Neural cell (in vitro differentiated cells): Measurements from ENCODE around the gene SPATA32. TPM values are rescaled to one million over a fixed set of nuclear protein-coding genes. Genes with fewer than 3 reads are reported as not detected.

Experiments
- H2AFZ ChIP-seq: fragments of 200-600, 300-800 bp; sonication (generic), shearing (Covaris generic); 2 replicates; pipeline ENCODE4 v1.6.0; 2014; ENCODE audit warnings: low read depth, mild to moderate bottlenecking, antibody characterized with exemption, low read length, moderate library complexity
- H3F3A ChIP-seq: fragments of 200-600 bp; shearing (Covaris generic); 2 replicates; pipeline ENCODE4 v1.6.1; 2016; ENCODE audit warnings: mild to moderate bottlenecking, moderate library complexity, mixed read lengths, antibody characterized with exemption, low read length; ENCODE audit not compliant: insufficient read depth, poor library complexity, severe bottlenecking
- H3K27ac ChIP-seq: fragments of 200-600, 300-800 bp; sonication (generic), shearing (Covaris generic); 2 replicates; pipeline ENCODE4 v1.5.1; 2014; ENCODE audit warnings: mild to moderate bottlenecking, low read length, moderate library complexity
- H3K27me3 ChIP-seq: fragments of 300-800, 200-600 bp; sonication (generic), shearing (Covaris generic); 2 replicates; pipeline ENCODE4 v1.6.0; 2014; ENCODE audit warnings: mild to moderate bottlenecking, low read depth, low read length, moderate library complexity; ENCODE audit not compliant: insufficient read depth
- H3K36me3 ChIP-seq: fragments of 300-800, 200-600 bp; sonication (generic), shearing (Covaris generic); 2 replicates; pipeline ENCODE4 v1.5.1; 2014; ENCODE audit warnings: mild to moderate bottlenecking, antibody characterized with exemption, low read length, moderate library complexity; ENCODE audit not compliant: insufficient read depth
- H3K4me2 ChIP-seq: fragments of 300-800, 200-600 bp; sonication (generic), shearing (Covaris generic); 2 replicates; pipeline ENCODE4 v1.6.0; 2014; ENCODE audit warnings: mild to moderate bottlenecking, low read length
- H3K4me3 ChIP-seq: fragments of 300-800, 200-600 bp; sonication (generic), shearing (Covaris generic); 2 replicates; pipeline ENCODE4 v1.5.1; 2014; ENCODE audit warnings: mild to moderate bottlenecking, low read length, moderate library complexity
- H3K79me2 ChIP-seq: fragments of 200-600 bp; shearing (Covaris generic); replicated peaks from 2 replicates; pipeline ENCODE4 v1.6.0; 2014; ENCODE audit warnings: mild to moderate bottlenecking, low read length, moderate library complexity; ENCODE audit not compliant: insufficient read depth
- H3K9ac ChIP-seq: fragments of 300-800, 200-600 bp; sonication (generic), shearing (Covaris generic); 2 replicates; pipeline ENCODE4 v1.6.1; 2016; ENCODE audit warnings: mild to moderate bottlenecking, low read length, mixed read lengths
- H3K9me2 ChIP-seq: fragments of 200-600 bp; shearing (Covaris generic); 2 replicates; pipeline ENCODE4 v1.6.1; 2016; ENCODE audit warnings: mild to moderate bottlenecking, low read length, mixed read lengths; ENCODE audit not compliant: insufficient read depth
- H3K9me3 ChIP-seq: fragments of 200-600, 300-800 bp; sonication (generic), shearing (Covaris generic); 2 replicates; pipeline ENCODE4 v1.6.1; 2016; ENCODE audit warnings: mild to moderate bottlenecking, mixed run types, low read length, moderate library complexity, mixed read lengths
- H4K20me1 ChIP-seq: fragments of 200-600 bp; shearing (Covaris generic); 2 replicates; pipeline ENCODE4 v1.6.1; 2016; ENCODE audit warnings: mild to moderate bottlenecking, mixed run types; ENCODE audit not compliant: insufficient read depth
- CTCF ChIP-seq: fragments of 450-650 bp; IDR thresholded peaks from 2 replicates; pipeline ENCODE4 v1.5.1; 2014; ENCODE audit warnings: antibody characterized with exemption, mild to moderate bottlenecking, moderate library complexity; ENCODE audit not compliant: poor library complexity, severe bottlenecking
- EP300 ChIP-seq: fragments of 450-650 bp; conservative IDR thresholded peaks from 2 replicates; pipeline ENCODE4 v1.6.1; 2014; ENCODE audit warnings: antibody characterized with exemption, mild to moderate bottlenecking, moderate library complexity; ENCODE audit not compliant: poor library complexity, severe bottlenecking
- EZH2 ChIP-seq: fragments of 200-600, 300-800 bp; shearing (Covaris generic), sonication (generic); IDR thresholded peaks from 2 replicates; pipeline ENCODE4 v1.6.1; 2014; ENCODE audit warnings: antibody characterized with exemption, low read length, borderline replicate concordance, mild to moderate bottlenecking; ENCODE audit not compliant: insufficient read depth, poor library complexity, severe bottlenecking
- MXI1 ChIP-seq: fragments of 450-650 bp; conservative IDR thresholded peaks from 2 replicates; pipeline ENCODE4 v1.6.1; 2014; ENCODE audit warnings: antibody characterized with exemption, mild to moderate bottlenecking; ENCODE audit not compliant: poor library complexity, severe bottlenecking
- POLR2AphosphoS5 ChIP-seq: IDR thresholded peaks from 2 replicates; pipeline ENCODE4 v1.6.1; 2012
- RAD21 ChIP-seq: fragments of 450-650 bp; conservative IDR thresholded peaks from 2 replicates; pipeline ENCODE4 v1.6.1; 2014; ENCODE audit warnings: antibody characterized with exemption, mild to moderate bottlenecking, moderate library complexity
- REST ChIP-seq: IDR thresholded peaks from 2 replicates; pipeline ENCODE4 v1.6.1; 2012; ENCODE audit warnings: borderline replicate concordance
- TAF1 ChIP-seq: IDR thresholded peaks from 2 replicates; pipeline ENCODE4 v1.6.1; 2012; ENCODE audit warnings: low read depth
- polyA plus RNA-seq: library from polyadenylated mRNA; depleted of rRNA; stranded (reverse); fragments of >200 nt; gene quantifications from 2 replicates; pipeline ENCODE4 v1.2.3, GENCODE V29; 2014

The SPATA32 gene
- polyA plus RNA-seq, 1 donor from 2014 or later: not detected

- no peak overlapping the region for H3K4me2 ChIP-seq
- TF ChIP-seq MXI1: no peak
- no peak for TF ChIP-seq TAF1
- no peak for TF ChIP-seq EP300
- peak overlapping the region; percentile 68 for H3K9ac ChIP-seq
- H2AFZ ChIP-seq: no peak overlapping the region
- H3K27me3 ChIP-seq: peaks cover 42% of the 10 kb centered on the region
- H3K27ac ChIP-seq: no peak overlapping the region
- no peaks in the 10 kb centered on the region for H3F3A ChIP-seq
- no peaks in the 10 kb centered on the region for H3K9me3 ChIP-seq
- peak overlapping the region; percentile 83 for H3K4me3 ChIP-seq
- no peaks in the 10 kb centered on the region for H3K36me3 ChIP-seq
- no peaks in the 10 kb centered on the region for H3K9me2 ChIP-seq
- H3K79me2 ChIP-seq: no peaks in the 10 kb centered on the region
- H4K20me1 ChIP-seq: no peaks in the 10 kb centered on the region
Measured at GRCh38 chr17:45222014-45222288, 39.9 kb downstream of the SPATA32 start.

- H3K9ac ChIP-seq: peak within 1 kb of the TSS; percentile 68
- no peaks in the 10 kb centered on the region for H3K9me2 ChIP-seq
- no peaks in the 10 kb centered on the region for H3K36me3 ChIP-seq
- H3F3A ChIP-seq: no peaks in the 10 kb centered on the region
- H3K9me3 ChIP-seq: no peaks in the 10 kb centered on the region
- peak; percentile 34 for TF ChIP-seq RAD21
- TF ChIP-seq MXI1: peak; percentile 32
- peak; percentile 19 for TF ChIP-seq TAF1
- TF ChIP-seq CTCF: no peak
- TF ChIP-seq REST: no peak
- TF ChIP-seq POLR2AphosphoS5: no peak
- no peak within 1 kb of the TSS for H3K27ac ChIP-seq
- H4K20me1 ChIP-seq: no peaks in the 10 kb centered on the region
- peak within 1 kb of the TSS; percentile 83 for H3K4me3 ChIP-seq
- peak within 1 kb of the TSS; percentile 76 for H2AFZ ChIP-seq
- peaks cover 42% of the 10 kb centered on the region for H3K27me3 ChIP-seq
- peak within 1 kb of the TSS; percentile 65 for H3K4me2 ChIP-seq
- no peaks in the 10 kb centered on the region for H3K79me2 ChIP-seq
Measured at GRCh38 chr17:45221081-45222013, 40.5 kb downstream of the SPATA32 start, which contains the start of gene FMNL1. Gene FMNL1, plus strand, starts transcription at chr17:45221885. Its CDS starts 240 bp downstream, at chr17:45222125.

GRCh38 chr17:45220079-45220478, 41.8 kb downstream of the SPATA32 start:
- no peak for TF ChIP-seq MXI1
- TF ChIP-seq REST: no peak
- TF ChIP-seq TAF1: no peak
- no peak for TF ChIP-seq EZH2
- TF ChIP-seq CTCF: no peak

More at GRCh38 chr17:45220079-45220478, 41.8 kb downstream of the SPATA32 start:
- no peak overlapping the region for H2AFZ ChIP-seq
- H3K27ac ChIP-seq: no peak overlapping the region
- no peaks in the 10 kb centered on the region for H3K79me2 ChIP-seq
- H3K36me3 ChIP-seq: no peaks in the 10 kb centered on the region
- no peaks in the 10 kb centered on the region for H3K9me2 ChIP-seq
- H3K9ac ChIP-seq: no peak overlapping the region
- no peaks in the 10 kb centered on the region for H4K20me1 ChIP-seq
- peaks cover 42% of the 10 kb centered on the region for H3K27me3 ChIP-seq
- H3K9me3 ChIP-seq: no peaks in the 10 kb centered on the region
- H3K4me2 ChIP-seq: no peak overlapping the region
- peak overlapping the region; percentile 83 for H3K4me3 ChIP-seq
- H3F3A ChIP-seq: no peaks in the 10 kb centered on the region
